ENCODE measurements around the gene ALOXE3.

ALOXE3 gene

DNA sequence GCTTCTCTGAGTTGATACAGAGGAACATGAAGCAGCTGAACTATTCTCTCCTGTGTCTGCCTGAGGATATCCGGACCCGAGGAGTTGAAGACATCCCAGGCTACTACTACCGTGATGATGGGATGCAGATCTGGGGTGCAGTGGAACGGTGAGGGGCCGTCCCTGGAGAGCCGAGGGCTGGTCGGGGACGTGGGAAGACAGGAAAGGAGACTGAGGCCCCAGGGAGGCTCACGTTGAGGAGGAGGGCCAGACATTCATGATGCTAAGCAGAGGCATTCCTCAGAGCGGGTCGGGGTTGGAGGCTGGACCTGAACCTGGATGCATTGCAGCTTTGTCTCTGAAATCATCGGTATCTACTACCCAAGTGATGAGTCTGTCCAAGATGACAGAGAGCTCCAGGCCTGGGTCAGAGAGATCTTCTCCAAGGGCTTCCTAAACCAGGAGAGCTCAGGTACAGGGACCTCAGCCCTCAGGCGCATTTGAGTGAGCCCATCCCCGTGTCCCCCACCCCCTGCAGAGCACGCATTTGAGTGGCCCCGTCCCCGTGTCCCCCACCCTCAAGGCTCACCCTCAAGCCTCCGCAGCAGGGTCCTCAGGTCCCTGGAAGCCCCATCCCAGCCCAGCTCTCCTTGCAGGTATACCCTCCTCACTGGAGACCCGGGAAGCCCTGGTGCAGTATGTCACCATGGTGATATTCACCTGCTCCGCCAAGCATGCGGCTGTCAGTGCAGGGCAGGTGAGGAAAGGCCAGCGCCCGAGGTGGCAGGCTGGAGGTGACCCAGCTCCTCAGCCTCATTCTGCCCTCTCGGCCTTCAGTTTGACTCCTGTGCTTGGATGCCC is 71.2 kb downstream of the ALOXE3 start:
- no peaks in the 10 kb centered on the region for H3K9me3 ChIP-seq (ENCODE audit: severe bottlenecking)
- H3K4me1 ChIP-seq (ENCODE audit: insufficient read depth, poor library complexity, severe bottlenecking), result no peaks in the 10 kb centered on the region
- H3K27ac ChIP-seq (ENCODE audit: poor library complexity, severe bottlenecking), result no peak overlapping the region
- no peaks in the 10 kb centered on the region for H3K36me3 ChIP-seq (ENCODE audit: low read depth)
- no peak overlapping the region for H3K4me3 ChIP-seq (ENCODE audit: severe bottlenecking)
- no peak for DNase-seq (ENCODE audit: low spot score)
- TF ChIP-seq, protein P1, sequence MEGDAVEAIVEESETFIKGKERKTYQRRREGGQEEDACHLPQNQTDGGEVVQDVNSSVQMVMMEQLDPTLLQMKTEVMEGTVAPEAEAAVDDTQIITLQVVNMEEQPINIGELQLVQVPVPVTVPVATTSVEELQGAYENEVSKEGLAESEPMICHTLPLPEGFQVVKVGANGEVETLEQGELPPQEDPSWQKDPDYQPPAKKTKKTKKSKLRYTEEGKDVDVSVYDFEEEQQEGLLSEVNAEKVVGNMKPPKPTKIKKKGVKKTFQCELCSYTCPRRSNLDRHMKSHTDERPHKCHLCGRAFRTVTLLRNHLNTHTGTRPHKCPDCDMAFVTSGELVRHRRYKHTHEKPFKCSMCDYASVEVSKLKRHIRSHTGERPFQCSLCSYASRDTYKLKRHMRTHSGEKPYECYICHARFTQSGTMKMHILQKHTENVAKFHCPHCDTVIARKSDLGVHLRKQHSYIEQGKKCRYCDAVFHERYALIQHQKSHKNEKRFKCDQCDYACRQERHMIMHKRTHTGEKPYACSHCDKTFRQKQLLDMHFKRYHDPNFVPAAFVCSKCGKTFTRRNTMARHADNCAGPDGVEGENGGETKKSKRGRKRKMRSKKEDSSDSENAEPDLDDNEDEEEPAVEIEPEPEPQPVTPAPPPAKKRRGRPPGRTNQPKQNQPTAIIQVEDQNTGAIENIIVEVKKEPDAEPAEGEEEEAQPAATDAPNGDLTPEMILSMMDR (IDR thresholded peaks at IDR 0.05; ENCODE audit: poor library complexity, severe bottlenecking), result no peak
- H3K27me3 ChIP-seq (ENCODE audit: insufficient read depth, poor library complexity, severe bottlenecking), result no peaks in the 10 kb centered on the region
- no peak for ATAC-seq (ENCODE audit: low read depth)

DNA sequence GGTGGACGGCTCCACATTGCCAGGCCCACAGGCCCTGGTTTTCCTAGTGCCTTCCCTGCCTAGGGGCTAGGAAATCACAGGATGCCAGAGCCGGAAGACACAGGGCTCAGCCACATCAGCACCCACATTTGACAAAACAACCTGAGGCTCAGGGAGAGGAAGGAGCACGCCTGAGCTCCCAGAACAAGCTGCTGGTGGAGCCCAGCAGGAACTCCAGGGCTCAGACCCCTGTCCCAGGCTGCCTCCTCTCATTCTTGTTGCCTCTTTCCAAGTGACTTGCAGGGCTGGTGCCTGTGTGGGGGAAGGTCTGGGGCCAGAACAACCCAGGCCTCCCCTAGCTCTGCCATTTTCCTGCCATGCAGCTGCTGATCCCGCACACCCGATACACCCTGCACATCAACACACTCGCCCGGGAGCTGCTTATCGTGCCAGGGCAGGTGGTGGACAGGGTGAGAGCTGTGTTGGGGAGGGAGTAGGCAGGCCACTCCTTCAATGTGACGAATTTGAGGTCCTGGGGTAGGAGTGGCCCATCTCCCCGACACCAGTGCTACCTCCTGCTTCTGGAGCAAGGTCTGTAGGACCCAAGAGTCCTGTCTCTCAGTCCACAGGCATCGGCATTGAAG is 71.9 kb downstream of the ALOXE3 start:
- no peaks in the 10 kb centered on the region for H3K9me3 ChIP-seq (ENCODE audit: severe bottlenecking)
- ATAC-seq (ENCODE audit: low read depth), result no peak
- H3K4me1 ChIP-seq (ENCODE audit: insufficient read depth, poor library complexity, severe bottlenecking), result peaks cover 3% of the 10 kb centered on the region
- TF ChIP-seq, protein P1 (IDR thresholded peaks at IDR 0.05; ENCODE audit: poor library complexity, severe bottlenecking), result no peak
- H3K36me3 ChIP-seq (ENCODE audit: low read depth), result no peaks in the 10 kb centered on the region
- H3K27me3 ChIP-seq (ENCODE audit: insufficient read depth, poor library complexity, severe bottlenecking), result no peaks in the 10 kb centered on the region
- H3K4me3 ChIP-seq (ENCODE audit: severe bottlenecking), result no peak overlapping the region
- DNase-seq (ENCODE audit: low spot score), result no peak
- no peak overlapping the region for H3K27ac ChIP-seq (ENCODE audit: poor library complexity, severe bottlenecking)

Measured in RWPE2 (cell line).